Measurements from ENCODE around the gene AHDC1. TPM values are rescaled to one million over a fixed set of nuclear protein-coding genes. Genes with fewer than 3 reads are reported as not detected.

Gene AHDC1
- total RNA-seq, 2 experiments from 2014 or later = 26.3 to 27.6 TPM

GRCh38 chr1:27633640-27634176, 29.8 kb upstream of the AHDC1 start:
- Mint-ChIP-seq H3K27ac (peak overlapping the region; percentile 84), H3K4me1 (ENCODE audit: low read depth) (peaks cover 72% of the 10 kb centered on the region), H3K4me3 (peak overlapping the region; percentile 20), H3K36me3 (ENCODE audit: low read depth) (no peaks in the 10 kb centered on the region), H3K27me3 (no peaks in the 10 kb centered on the region), H3K9me3 (no peaks in the 10 kb centered on the region)
- ATAC-seq (no peak), DNase-seq (peak; percentile 25)
- TF ChIP-seq, protein P1, sequence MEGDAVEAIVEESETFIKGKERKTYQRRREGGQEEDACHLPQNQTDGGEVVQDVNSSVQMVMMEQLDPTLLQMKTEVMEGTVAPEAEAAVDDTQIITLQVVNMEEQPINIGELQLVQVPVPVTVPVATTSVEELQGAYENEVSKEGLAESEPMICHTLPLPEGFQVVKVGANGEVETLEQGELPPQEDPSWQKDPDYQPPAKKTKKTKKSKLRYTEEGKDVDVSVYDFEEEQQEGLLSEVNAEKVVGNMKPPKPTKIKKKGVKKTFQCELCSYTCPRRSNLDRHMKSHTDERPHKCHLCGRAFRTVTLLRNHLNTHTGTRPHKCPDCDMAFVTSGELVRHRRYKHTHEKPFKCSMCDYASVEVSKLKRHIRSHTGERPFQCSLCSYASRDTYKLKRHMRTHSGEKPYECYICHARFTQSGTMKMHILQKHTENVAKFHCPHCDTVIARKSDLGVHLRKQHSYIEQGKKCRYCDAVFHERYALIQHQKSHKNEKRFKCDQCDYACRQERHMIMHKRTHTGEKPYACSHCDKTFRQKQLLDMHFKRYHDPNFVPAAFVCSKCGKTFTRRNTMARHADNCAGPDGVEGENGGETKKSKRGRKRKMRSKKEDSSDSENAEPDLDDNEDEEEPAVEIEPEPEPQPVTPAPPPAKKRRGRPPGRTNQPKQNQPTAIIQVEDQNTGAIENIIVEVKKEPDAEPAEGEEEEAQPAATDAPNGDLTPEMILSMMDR (IDR thresholded peaks at IDR 0.05) = no peak
- ChIA-PET POLR2A (interaction anchor here (1.3 to 1.7 kb wide), 3 partner anchors 23 to 27 kb away, joined by 3 to 6 read pairs (median 5); no protein-coding TSS in a partner anchor), CTCF (interaction anchor here (1.0 to 3.5 kb wide), 4 partner anchors 10 to 29 kb away, joined by 3 to 18 read pairs (median 4); no protein-coding TSS in a partner anchor)
- intact Hi-C loops (cut with micrococcal nuclease) = no loop called here

GRCh38 chr1:27633298-27633610, 29.3 kb upstream of the AHDC1 start:
- Mint-ChIP-seq H3K9me3 (no peaks in the 10 kb centered on the region), H3K4me1 (ENCODE audit: low read depth) (peaks cover 75% of the 10 kb centered on the region), H3K4me3 (peak overlapping the region; percentile 20), H3K36me3 (ENCODE audit: low read depth) (no peaks in the 10 kb centered on the region), H3K27me3 (no peaks in the 10 kb centered on the region), H3K27ac (peak overlapping the region; percentile 84)
- ChIA-PET CTCF (interaction anchor here (1.0 to 3.5 kb wide), 3 partner anchors 11 to 29 kb away, joined by 3 to 18 read pairs (median 4); no protein-coding TSS in a partner anchor), POLR2A (interaction anchor here (1.3 to 2.4 kb wide), 5 partner anchors 14 to 27 kb away, joined by 3 to 10 read pairs (median 6); no protein-coding TSS in a partner anchor)
- TF ChIP-seq, protein P1 (IDR thresholded peaks at IDR 0.05) = no peak
- ATAC-seq (no peak), DNase-seq (peak; percentile 26)
- intact Hi-C loops (cut with micrococcal nuclease) = no loop called here

DNA sequence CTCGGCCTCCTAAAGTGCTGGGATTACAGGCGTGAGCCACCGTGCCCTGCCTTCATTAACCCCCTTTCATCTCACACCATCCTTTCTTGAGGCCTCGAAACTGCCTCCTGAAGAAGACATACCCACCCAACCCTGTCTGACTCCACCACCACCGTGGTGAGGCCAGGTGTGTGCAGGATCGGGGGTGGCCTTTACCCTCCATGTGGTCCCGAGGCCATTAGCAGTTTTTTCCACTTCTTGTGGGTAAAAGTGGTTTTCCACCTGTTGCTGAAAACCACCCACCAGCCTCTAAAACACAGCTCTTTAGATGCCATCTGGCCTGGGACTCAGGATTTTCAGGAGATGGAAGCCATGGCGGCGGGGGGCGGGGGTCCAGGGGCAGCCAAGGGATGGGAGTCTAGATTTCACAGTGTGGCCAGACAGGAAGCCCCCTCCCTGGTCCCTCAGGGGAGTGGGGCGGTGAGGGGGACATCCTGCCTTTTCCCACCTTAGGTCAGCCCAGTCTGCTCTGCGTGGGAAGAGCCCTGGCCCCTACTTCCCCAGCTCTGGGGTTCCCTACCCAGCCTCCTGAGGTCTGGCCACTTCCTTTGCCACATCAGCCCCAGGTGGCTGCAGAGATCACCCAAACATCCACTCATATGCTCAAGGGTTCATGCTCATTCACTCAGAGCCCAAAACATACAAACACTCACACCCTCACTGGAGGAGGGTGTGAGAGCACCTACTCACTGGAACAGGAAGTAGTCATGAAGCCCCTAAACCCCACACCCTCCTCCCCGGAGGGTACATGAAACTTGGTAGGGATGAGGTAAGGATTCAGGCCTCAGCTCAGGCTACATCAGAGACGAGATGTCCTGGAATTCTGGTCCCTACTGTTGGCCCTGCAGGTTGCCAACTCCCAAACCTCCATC, 28.7 kb upstream of the AHDC1 start:
- no peaks in the 10 kb centered on the region for H3K9me3 Mint-ChIP-seq
- intact Hi-C loops (cut with micrococcal nuclease) = no loop called here
- DNase-seq (peak; percentile 91), ATAC-seq (peak; percentile 73)
- H3K4me1 Mint-ChIP-seq (ENCODE audit: low read depth) = peaks cover 71% of the 10 kb centered on the region
- TF ChIP-seq, protein P1 (IDR thresholded peaks at IDR 0.05) = no peak
- peak overlapping the region; percentile 57 for H3K4me3 Mint-ChIP-seq
- peak overlapping the region; percentile 84 for H3K27ac Mint-ChIP-seq
- H3K27me3 Mint-ChIP-seq = no peaks in the 10 kb centered on the region
- no peaks in the 10 kb centered on the region for H3K36me3 Mint-ChIP-seq (ENCODE audit: low read depth)
- ChIA-PET CTCF (interaction anchor here (0.9 to 3.5 kb wide), 5 partner anchors 11 to 636 kb away, joined by 3 to 18 read pairs (median 4); no protein-coding TSS in a partner anchor), POLR2A (interaction anchor here (0.6 to 2.4 kb wide), 7 partner anchors 14 to 30 kb away, joined by 3 to 10 read pairs (median 5); no protein-coding TSS in a partner anchor)

DNA sequence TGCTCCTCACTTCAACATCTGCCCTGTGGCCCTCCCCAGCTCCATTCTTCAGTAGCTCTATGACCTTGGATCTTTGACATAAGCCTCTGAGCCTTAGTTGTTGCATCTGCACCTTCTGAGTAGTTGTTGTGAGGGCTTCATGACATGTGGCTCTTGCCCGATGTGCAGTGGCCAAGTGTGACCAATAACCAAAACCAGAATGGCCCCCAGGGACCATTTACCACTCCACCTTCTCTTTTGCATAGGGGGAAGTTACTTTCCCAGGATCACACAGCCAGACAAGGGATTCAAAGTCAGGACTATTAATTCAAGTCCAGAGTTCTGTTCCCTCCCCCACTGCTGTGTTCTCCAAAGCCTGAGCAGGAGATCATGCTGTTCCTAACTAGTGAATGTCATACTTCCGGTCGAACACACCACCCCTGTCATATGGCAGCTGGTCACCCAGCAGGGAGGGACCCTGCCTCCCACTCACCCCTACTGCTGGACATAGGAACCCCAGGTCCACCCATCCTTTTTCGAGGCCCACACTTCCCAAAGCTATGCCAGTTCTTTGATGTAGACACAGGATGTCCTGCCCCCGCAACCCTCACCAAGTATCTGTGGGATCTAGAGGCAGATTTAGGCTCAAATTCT, 27.0 kb upstream of the AHDC1 start:
- peak overlapping the region; percentile 39 for H3K27ac Mint-ChIP-seq
- H3K4me1 Mint-ChIP-seq (ENCODE audit: low read depth) = peaks cover 69% of the 10 kb centered on the region
- ATAC-seq (no peak), DNase-seq (peak; percentile 28)
- POLR2A ChIA-PET = interaction anchor here (0.8 to 2.4 kb wide), 4 partner anchors 12 to 1017 kb away, joined by 3 to 10 read pairs (median 6); partner anchors contain the start of gene RNU11
- no peaks in the 10 kb centered on the region for H3K36me3 Mint-ChIP-seq (ENCODE audit: low read depth)
- TF ChIP-seq, protein P1 (IDR thresholded peaks at IDR 0.05) = no peak
- intact Hi-C loops (cut with micrococcal nuclease) = no loop called here
- H3K27me3 Mint-ChIP-seq = no peaks in the 10 kb centered on the region
- CTCF ChIA-PET = interaction anchor here (0.7 to 3.5 kb wide), 6 partner anchors 12 to 236 kb away, joined by 3 to 18 read pairs (median 4); no protein-coding TSS in a partner anchor
- no peak overlapping the region for H3K4me3 Mint-ChIP-seq
- H3K9me3 Mint-ChIP-seq = no peaks in the 10 kb centered on the region

Data from activated CD8-positive, alpha-beta T cell treated with anti-CD3 and anti-CD28 coated beads for 36 hours (primary cell).